Measurements from ENCODE around the gene RTN4RL1.

RTN4RL1 gene

DNA sequence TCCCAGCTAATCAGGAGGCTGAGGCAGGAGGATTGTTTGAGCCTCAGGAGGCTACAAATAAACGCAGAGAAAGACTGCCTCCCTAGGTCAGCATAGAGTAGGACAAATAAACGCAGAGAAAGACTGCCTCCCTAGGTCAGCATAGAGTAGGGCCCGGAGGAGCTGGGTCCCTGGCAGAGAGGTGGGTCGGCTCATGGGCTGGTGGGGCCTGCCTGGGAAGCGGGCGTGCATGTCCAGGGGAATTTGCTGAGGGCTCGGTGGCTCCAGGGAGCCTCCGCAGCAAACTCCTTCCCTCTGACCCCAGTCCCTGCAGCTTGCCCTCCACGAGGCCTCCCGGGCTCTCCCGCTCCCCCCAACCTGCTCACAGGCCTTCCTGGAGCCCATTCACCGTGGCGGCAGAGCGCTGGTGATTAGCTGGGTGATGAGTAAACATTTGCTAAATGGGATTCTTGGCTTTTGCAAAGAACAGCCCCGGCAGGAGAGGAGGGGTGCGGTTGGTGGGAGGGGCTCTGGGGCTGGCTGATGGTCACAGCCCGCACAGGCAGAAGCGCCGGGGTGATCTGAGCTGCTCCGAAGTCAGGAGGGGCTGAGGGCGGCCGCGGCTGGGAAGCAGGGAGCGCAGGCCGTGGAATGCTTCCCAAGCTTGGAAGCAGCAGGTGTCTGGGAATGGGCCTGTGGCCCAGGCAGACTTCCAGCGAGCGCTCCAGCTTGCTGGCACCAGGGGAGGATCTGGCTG is 93.1 kb downstream of the RTN4RL1 start:
- peak in 27 of 51 donors; percentile 7 to 68 (median 37) for DNase-seq

DNA sequence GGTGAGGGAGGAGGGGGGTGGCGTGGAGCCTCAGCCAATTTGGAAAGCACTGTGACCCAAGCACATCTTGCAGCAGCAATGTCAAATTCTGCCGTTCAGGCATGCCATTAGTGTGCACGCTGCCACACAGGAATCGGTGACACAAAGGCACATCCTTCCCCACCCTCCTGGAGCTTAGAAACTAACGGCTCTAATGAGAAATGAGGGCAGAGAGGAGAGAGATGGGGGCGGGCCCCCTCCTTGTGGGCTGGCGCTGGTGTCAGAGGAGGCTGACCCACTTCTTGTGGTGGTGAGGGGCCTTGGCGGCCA is 94.8 kb downstream of the RTN4RL1 start:
- DNase-seq, result peak in 1 of 51 donors; percentile 36

DNA sequence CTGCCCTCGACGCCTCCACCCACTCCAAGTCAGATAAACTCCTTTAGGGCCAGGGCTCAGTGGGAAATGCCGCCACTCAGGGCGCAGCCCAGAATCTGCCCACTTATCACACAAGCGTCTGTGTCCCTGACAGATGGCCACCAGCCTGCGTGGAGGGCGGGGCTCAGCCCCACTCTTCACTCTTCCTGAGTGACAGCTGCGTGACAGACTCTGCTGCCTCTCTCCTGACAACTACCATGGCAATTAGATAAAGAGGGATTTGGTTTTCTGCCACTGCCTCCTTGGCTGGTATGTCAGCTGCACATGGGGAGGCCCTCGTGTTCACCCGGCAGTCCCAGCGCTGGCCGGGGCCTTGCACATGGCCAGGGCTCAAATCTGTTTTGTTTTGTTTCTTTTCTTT is 96.2 kb downstream of the RTN4RL1 start:
- peak in 1 of 51 donors; percentile 3 for DNase-seq

DNA sequence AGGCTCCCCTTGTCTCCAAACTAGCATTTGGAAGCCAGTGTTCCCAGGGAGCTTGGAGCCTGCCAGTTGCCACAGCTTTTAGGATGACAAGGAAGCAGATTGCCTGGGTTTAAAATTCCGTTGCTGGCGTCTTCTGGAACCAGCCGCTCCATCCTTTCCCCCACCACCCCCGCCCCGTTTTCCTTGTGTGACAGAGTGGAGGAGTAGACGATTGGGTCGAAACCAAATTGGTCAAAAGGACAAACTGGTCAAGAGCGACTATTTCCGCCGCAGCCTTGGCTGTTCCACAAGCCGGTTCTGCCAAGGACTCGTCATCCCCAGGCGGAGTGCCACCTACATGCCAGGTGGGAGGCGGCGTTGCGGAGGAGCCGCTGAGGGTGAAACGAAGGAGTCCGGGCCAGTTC is 104.2 kb downstream of the RTN4RL1 start:
- DNase-seq, result peak in 36 of 51 donors; percentile 11 to 80 (median 42)

DNA sequence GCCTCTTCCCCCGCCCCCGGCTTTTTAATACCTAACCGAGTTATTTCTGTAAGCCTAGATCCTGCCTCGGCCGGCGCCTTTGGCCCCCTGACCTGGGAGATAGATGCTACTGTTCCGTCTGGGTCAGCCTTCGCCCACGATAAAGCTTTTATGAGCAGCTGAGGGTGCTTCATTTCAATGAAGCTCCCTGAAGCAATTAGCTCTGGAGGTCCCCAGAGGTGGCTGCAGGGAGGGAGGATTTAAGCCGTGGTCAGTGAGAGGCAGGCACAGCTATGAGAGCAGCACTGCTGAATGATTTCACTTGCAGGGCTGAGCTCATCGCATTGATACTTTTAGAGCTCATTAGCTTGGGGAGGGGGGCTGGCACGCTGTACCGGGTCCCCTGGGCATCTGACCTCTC is 105.9 kb downstream of the RTN4RL1 start:
- no peak for DNase-seq

DNA sequence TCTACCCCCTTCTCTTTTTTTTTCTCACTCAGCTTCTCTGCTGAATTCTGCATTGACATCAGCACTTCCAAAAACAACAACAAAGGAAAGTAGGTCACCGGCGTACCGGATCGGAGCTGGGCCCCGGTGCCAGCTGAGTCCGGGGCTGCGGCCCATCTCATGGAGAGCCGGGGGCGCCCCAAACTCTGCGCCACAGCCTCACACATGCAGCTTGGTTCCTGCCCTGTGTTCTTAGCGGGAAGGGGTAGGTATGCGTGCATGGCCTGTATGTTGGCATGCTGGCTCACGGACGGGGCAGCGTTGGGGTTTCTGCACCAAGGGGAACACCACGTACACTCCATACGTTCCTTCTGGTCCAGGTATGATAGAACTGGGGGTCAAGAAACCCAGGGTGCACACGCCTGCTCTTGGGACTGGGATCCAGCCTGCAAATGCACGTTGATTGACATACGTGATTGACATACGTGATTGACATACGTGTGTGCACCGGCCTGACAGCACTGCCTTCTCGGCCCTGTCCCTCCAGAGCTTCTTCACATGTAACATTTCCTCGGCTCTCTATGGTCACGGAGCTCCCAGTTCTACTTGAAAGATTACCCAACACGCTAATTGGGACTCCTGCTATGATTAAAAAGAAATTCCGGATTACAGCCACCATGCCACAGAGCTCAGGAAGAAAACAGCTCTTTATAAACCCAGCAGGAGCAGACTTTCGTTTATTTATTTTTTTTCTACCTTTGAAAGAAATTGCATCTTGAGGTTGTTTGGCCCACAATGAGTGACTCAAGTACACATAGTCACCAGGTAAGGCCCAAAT is 106.6 kb downstream of the RTN4RL1 start:
- DNase-seq, result no peak

DNA sequence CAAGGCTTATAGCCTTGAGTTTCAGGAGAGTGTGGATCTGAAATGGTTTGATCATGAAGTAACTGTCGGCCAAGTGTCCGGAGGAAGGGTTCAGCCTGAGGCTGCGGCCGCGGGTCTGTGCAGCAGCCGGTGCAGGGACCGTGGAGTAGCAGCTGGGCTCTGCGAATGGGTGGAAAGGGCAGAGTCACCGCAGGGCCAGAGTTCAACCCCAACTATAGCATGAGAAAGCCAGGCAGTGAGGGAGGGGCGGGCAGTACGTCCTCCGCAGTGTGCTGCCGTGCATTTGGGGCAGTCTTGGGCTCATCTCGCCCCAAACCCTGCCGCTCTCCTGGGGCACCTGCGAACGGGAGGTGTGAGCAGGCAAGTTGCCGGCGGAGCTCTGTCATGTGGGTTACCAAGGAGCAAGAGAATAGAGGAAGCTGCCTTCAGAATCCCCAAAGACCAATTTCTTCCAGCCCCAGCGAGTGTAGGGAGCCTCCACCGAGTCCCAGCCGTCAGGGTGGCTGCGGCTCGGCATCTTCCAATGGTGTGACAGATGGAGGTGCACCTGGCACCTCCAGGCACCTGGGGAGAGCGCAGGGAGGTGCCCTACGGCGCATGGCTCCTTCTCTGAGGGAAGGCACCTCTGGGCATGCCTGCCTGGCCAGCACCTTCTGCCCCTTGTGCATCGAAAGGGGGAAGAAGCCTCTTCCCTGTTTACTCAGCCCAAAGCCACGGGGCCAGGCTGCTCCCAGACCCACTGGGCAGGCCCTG is 108.0 kb downstream of the RTN4RL1 start:
- DNase-seq, result no peak

DNA sequence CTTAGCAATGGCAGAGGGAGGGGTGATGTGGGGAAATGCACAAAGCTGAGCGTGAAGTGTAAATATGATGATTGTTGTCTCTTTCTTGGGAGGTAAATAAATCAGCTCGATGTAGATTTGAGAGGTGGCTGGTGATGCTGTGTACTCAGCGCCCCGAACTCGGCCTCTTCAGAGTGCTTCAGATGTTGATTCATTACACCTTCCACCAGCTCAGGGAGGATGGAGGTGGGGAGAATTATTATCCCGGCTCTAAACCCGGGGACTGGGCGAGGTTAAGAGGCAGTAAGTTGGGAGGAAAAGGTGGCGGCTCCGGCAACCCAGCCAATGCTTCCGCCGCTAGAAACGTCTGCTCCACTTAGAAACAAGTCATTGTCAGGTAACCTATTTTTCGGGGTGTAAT is 108.8 kb downstream of the RTN4RL1 start:
- DNase-seq, result no peak

DNA sequence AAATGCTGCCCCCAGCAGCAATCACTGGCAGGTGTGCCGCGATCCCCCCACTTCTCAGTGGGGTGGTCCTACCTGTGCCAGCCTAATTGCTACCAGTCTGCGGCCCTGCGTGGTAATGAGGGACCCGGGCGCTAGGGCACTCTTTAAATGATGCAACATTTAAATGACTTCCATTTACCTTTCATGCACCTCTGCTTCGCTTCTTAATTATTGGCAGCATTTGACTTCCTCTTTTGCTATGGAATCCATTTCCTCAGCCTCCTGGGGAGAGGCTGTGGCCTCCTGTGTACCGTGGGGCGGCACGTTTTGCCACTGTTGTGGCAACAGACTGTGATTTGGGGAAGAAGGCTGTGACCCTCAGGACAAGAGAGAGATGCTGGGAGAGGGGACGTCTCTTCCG is 109.2 kb downstream of the RTN4RL1 start:
- DNase-seq, result no peak

DNA sequence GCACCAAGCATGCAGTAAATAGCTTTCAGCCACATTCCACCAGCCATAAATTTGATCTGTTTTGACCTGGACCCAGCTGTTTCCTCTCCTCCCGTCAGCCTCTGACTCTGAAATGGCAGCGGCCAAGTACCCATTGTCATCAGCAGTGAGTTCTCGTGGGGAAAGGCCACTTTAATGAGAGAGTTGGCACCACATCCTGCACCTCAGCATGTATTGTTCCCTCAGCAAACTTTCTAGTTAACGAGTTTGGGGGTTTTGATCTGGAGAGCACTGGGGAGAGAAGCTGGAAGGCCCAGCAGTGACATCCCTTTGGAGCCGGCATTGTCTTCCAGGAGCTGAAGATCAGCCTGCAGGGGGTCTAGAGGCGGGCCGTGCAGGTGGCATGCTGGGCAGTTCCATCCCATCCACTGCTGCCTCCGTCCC is 110.5 kb downstream of the RTN4RL1 start:
- DNase-seq, result no peak

DNA sequence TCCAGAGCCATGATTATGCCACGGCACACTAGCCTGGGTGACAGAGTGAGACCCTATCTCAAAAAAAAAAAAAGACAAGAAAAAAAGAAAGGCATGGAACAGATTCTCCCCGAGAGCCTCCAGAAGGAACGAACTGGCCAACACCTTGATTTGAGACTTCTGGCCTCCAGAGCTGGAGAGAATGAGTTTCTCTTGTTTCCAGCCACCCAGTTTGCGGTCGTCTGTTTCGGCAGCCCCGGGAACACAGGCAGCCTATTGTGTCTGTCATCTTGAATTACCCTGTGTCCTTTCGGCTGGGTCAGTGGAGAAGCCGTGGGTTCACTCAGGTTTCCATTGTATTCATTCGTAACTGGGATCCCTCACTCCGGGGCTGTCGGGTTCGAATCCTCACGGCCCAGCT is 111.4 kb downstream of the RTN4RL1 start:
- no peak for DNase-seq

DNA sequence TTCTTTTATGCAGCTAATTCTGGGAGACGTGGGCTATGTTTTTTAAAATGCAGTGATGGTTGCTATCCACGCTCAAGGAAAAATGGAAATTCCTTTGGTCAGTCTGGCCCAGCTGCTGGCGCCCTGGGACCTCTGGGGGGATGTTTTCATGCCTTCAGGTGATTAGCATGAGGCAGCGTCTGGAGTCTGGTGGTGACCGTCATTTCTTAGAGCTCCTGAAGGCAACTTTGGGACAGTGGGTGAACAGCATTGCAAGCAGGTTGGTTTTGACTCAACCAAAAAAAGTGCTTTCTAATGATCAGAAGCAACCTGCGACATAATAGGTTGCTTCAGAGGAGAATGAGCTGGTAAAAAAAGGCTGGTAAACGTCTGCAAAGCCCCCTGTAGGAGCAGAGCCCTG is 113.0 kb downstream of the RTN4RL1 start:
- no peak for DNase-seq

DNA sequence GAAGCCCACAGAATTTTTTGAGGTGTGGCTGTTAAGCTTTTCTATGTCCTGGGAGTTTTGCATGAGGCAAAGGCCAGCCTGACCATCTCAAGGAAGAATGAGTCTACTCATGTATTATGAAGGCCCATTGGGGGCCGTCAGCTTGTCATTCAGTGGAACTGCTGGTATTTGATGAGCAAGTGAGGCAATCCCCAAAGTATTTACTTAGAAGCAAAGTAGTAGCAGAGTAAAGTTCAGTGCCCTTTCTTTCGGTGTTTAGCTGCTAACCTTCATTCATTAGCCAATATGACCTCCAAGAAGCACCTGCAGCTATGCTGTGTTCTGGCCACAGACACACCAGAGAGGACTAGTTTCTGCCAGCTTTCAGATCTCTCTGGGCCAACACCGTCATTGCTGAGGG is 115.1 kb downstream of the RTN4RL1 start:
- DNase-seq, result no peak

DNA sequence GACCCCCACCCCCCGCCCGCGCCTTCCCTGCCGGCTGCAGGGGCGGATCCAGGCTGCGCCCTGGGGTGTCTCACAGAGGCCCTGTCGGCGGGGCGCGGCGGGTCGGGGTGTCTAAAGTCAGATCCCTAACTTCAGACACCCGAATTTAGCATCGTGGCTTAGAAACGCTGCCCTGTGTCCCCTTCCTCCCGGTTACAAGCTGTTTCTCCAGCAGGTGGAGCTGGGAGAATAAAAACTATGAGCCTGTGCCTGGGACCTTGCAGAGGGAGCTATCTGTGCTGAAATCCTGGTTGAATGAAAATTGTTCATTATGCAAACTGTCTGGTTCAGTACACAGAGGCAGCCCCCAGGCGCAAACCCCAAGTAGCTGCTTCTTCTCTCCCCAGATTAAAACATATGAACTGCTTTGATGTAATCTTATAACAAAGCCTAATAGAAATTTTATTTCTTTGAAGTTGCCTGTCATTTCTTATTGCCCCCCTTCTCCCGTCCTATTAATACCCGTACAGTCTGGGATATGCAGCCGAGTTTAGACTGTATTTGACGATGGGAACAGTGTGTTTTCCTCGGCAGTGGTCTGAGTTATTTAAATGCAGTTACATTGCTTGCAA is 116.3 kb downstream of the RTN4RL1 start:
- peak in 23 of 51 donors; percentile 7 to 79 (median 29) for DNase-seq

DNA sequence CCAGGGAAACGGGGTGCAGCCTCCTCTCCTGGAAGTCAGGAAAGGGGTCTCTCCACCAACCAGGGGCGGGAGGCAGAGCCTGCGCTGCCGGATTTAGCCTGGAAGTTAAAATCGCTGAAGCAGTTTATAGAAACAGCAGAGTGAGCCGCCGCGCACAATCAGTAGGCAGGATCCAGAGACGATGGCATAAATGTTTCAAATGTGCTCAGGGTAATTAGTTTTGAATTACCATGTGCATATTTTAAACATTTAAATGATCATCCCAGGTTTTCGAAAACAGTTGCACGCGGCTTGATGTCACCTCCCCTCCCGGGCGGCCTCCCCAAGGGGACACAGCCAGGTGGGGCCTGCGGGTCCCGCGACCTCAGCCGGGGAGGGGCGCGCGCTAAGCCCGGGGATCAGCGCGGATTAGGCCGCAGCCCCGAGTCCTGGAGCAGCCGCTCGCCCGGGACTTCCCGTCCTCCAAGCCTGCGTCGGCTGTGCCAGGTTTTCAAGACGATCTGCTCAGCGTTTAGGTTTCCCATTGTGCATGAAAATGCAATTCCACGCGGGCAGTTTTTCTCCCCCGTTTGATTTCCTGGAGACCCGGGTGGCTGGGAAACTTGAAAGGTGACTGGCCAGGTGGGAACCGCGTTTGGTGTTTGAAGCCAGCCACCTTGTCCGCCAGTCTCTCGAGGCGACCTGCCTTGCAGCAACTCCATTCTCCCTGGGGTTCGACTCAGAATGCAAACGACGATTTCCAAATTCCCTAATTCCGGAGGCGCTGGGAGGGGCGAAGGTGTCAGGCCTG is 117.0 kb downstream of the RTN4RL1 start:
- peak in 2 of 51 donors; percentile 17 to 52 for DNase-seq

DNA sequence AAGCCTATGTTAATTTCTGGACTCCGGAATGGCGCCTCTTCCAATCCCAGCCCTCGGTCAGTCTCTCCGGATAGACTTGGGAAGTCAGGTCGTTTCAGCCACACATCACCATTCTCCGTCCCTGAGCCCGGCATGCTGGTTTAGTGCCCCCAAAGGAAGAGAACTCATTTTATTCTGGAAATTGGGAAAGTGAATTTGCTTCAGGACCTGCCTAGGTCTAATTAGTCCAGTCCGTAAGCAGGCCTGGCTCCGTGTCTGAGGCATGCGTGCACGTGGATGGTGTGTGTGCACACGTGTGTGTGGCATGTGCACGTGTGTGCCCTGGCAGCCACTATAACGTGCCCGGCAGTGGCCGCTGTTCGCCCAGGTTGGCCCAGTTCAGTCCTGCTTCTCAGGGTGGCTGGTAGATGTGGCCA is 117.9 kb downstream of the RTN4RL1 start:
- no peak for DNase-seq

DNA sequence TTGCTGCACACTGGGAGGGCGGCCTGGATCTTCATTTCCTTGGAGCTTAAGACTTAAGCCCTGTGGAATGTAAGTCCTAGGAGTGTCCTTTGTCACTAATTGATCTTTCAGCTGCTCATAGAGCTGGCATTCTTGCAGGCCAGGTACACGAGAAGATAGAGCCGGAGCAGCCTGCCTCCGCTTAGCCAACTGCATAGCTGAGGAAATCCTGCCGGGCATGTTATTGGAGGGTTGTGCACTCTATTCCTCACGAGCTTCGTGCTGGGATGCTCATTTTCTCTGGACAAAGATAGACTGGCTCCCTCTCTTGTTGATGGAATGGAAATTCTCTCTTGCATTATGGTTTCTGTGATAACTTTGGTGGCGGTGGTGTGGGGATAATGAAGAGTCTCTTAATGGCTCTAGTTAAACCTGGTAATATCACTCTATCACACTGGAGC is 118.5 kb downstream of the RTN4RL1 start:
- no peak for DNase-seq

DNA sequence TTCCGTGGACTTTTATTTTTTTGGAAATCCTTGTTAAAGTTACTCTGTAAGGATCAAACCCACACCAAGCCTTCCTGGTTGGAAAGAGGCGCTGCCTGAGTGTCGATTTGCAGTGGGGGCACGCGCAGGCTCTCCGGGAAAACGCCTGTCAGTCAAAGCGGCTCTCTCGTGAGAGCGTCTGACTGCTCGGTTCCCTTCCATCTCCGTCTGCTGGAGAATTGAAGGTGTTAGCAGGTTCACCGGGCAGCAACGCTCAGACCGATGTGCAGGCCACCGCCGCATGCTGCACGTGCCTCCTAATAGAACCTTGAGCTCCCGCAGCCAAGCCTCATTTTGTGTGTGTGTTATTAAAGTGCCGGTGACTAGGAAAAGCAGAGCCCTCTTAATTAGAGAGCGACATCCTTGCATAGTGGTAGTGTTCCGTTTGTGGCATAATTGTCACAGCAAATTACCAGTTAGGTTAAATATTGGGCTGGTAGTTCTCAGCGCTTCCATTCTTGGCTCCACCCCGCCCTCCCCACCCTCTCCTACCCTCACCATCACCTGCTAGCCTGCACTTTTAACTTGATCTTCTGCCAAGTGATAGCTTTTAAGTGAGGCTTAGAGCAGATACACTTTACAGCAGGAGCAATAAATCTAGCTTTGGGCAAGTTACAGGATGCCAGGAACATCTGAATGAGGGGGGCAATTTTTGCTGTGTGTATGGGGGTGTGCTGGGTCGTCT is 119.8 kb downstream of the RTN4RL1 start:
- DNase-seq, result peak in 2 of 51 donors; percentile 11 to 45

DNA sequence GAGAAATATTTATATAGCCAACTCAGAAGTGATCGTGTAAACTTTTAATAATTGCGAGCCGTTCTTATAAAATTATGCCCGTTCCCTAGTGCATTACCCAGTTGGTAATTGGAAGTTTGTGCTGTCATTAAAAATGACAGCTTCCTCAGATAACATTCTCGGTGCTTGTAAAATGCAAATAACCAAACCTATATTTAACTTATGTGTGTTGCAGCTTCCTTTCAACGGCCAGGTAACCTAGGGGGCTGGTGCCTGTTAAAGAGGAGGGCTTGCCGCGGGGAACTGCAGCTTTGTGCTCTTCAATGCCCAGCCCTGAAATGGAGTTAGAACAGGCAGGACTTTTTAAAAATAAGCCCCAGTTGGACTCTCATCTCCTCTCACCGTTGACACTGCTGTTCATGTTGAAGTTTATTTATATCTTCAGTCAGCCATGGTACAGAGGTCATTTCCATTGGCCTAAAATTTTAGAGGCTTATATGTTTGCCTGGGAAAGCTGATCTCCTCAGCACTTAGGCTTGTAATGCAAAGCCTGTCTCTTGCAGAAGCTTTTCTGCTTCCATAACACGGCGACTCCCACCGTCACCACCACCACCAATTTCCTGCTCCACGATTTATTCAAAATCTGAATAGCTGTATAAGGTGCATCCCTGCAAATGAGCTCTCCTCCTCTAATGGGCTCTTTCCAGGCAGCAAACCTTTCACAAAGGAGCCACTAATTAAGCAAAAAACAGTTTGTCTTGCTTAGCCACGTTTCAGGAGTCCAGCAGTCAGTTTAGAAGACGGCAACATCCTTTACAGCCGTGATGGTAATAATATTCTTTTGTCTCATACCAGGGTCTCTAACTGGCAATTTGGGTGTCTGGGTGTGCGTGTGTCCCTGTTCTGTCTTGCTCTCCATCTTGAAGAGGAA is 120.6 kb downstream of the RTN4RL1 start:
- peak in 1 of 51 donors; percentile 1 for DNase-seq
